ENCODE data around the gene EGFL8. TPM values are rescaled to one million over a fixed set of nuclear protein-coding genes. Genes with fewer than 3 reads are reported as not detected.
A peak's percentile ranks its signal among the peaks of the same experiment; 100 is the strongest.

Gene EGFL8
- 11.1 TPM for total RNA-seq (2021; ENCODE audit: unreplicated experiment)
- 6.0 TPM for polyA plus RNA-seq (2012; ENCODE audit: insufficient read length)
- Bru-seq, nascent RNA, result percentile 66 among the genes with signal in this experiment
- BruChase-seq, experiment 1, labeled RNA remaining after a 2-hour chase, result percentile 85 among the genes with signal in this experiment
- BruChase-seq, experiment 2, labeled RNA remaining after a 6-hour chase, result percentile 81 among the genes with signal in this experiment
- long read RNA-seq, partial matches to known transcripts, result 0 of 2 reads
- long read RNA-seq, other reads (novel, unspliced or antisense), result 1 of 2 reads

- Histone ChIP-seq H3K4me3 (ENCODE audit: low read depth in 2 of 2, low read length in 2 of 2) (no peak within 1 kb of the TSS), H3K36me3 (ENCODE audit: control insufficient read depth, insufficient read depth, low read length) (no peaks in the 10 kb centered on the region), H3K4me1 (ENCODE audit: control insufficient read depth, insufficient read depth, low read length) (no peaks in the 10 kb centered on the region), H3K27ac (ENCODE audit: low read length) (no peak within 1 kb of the TSS), H3K27me3 (ENCODE audit: control insufficient read depth, insufficient read depth, low read length) (no peaks in the 10 kb centered on the region), H3K9me3 (ENCODE audit: control insufficient read depth, insufficient read depth, low read depth, low read length) (no peaks in the 10 kb centered on the region)
- TF ChIP-seq CTCF (IDR thresholded peaks at IDR 0.05) (no peak), REST (IDR thresholded peaks at IDR 0.05; ENCODE audit: insufficient read depth in 1 of 2, low read depth in 2 of 2, low read length in 1 of 2) (no peak), TCF7L2 (IDR thresholded peaks at IDR 0.05; ENCODE audit: low read depth, low read length) (no peak)
- CTCF ChIA-PET, result interaction anchor here (0.7 kb wide), 1 partner anchor 13 kb away, joined by 3 read pairs; no protein-coding TSS in a partner anchor
- no peak for ATAC-seq
- intact Hi-C loops (cut with micrococcal nuclease; ENCODE audit: unreplicated experiment) (no loop called here), in situ Hi-C loops (cut with HindIII; ENCODE audit: low pct_unique_long_range_greater_than_20kb, low sequenced_read_pairs) (no loop called here)
- POLR2A ChIA-PET, result no interaction called here
- no peak for DNase-seq (ENCODE audit: low read depth, low spot score)
- BruUV-seq (replicated peaks), result no TSS peak
These were observed at the start of gene EGFL8 for GRCh38 chr6:32164295-32164694. TSS of gene EGFL8 (plus strand) at chr6:32164595. CDS start at chr6:32166166, 1,571 bp downstream.

GRCh38 chr6:32114796-32115195 is 49.6 kb upstream of the EGFL8 start:
- POLR2A ChIA-PET, result interaction anchor here (0.6 kb wide), 1 partner anchor 13 kb away, joined by 3 read pairs; no protein-coding TSS in a partner anchor
- no peak overlapping the region for H3K4me3 ChIP-seq (ENCODE audit: low read depth in 2 of 2, low read length in 2 of 2)
- BruUV-seq (replicated peaks), result no TSS peak
- ATAC-seq, result no peak
- intact Hi-C loops (cut with micrococcal nuclease; ENCODE audit: unreplicated experiment), result loop anchor here (10.0 kb wide), 1 partner anchor 80 kb away; the partner anchor contains the start of genes GPSM3 and PBX2
- TF ChIP-seq REST (IDR thresholded peaks at IDR 0.05; ENCODE audit: insufficient read depth in 1 of 2, low read depth in 2 of 2, low read length in 1 of 2) (no peak), SIN3A (IDR thresholded peaks at IDR 0.05; ENCODE audit: borderline replicate concordance, insufficient read depth, low read depth, low read length) (no peak), CTCF (IDR thresholded peaks at IDR 0.05) (no peak), TCF7L2 (IDR thresholded peaks at IDR 0.05; ENCODE audit: low read depth, low read length) (no peak), POLR2AphosphoS5 (IDR thresholded peaks at IDR 0.05; ENCODE audit: low read depth, low read length) (no peak)
- CTCF ChIA-PET, result no interaction called here
- peaks cover 3% of the 10 kb centered on the region; the same call in 1 of the 2 replicates for H3K4me1 ChIP-seq (ENCODE audit: control insufficient read depth, insufficient read depth, low read length)
- H3K36me3 ChIP-seq (ENCODE audit: control insufficient read depth, insufficient read depth, low read length), result peaks cover 2% of the 10 kb centered on the region; the same call in 1 of the 2 replicates
- H3K27ac ChIP-seq (ENCODE audit: low read length), result no peak overlapping the region
- H3K27me3 ChIP-seq (ENCODE audit: control insufficient read depth, insufficient read depth, low read length), result no peaks in the 10 kb centered on the region
- in situ Hi-C loops (cut with HindIII; ENCODE audit: low pct_unique_long_range_greater_than_20kb, low sequenced_read_pairs), result no loop called here
- no peak for DNase-seq (ENCODE audit: low read depth, low spot score)
- no peaks in the 10 kb centered on the region for H3K9me3 ChIP-seq (ENCODE audit: control insufficient read depth, insufficient read depth, low read depth, low read length)
